ENCODE data around the gene LBHD2.
"Not testable (repeated sequence)": the region's sequence is repeated elsewhere in the genome, so short reads cannot be mapped to it uniquely, and the experiment has no call there.

LBHD2 gene

DNA sequence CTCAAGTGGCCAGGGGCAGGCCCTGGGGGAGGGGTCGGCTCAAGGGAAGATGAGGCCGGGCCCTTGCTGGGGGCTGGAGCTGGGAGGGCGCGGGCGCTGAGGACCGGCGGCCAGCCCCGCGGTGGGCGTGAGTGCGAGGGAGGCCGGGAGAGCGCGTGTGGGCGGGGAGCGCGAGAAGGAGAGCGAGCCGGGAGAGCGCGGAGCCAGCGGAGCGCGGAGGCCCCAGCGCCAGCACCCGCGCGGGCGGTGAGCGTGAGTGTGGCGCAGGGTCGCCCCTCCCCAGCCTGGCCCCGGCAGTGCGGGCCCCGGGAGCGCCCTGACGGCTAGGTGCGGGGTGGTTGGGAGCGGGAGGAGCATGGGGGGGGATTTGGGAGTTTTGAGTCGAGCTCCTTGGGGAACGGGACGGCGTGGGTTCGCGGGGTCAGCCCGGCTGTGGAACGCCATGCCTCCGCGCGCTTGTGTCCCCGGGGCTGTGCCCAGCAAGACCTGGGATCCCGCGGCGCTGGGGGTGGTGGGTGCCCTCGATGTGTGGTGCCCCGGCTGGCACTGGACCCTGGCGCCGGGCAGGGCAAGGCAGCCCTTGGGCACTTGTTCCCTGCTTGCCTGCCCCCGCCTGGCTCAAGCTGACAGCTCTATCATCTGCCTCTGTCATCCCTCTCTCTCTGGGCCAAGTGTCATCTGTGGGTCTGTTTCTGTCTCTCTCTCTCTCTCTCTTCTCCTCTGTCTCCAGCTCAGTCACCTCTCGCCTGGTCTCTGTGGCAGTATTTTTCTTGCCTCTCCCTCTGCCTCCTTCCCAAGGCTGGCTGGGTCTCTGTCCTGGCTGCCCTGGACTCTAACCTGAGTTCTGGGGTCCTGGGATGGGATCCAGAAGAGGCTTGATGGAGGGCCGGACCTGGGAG, at the start of gene LBHD2:
Gene LBHD2 (plus strand): TSS at position 190 of the 899 bp plus-strand sequence. CDS start 1,803 bp downstream, outside the sequence.
- H3K4me3 ChIP-seq (replicated peaks; ENCODE audit: low read depth, low read length), result no peak within 1 kb of the TSS
- TF ChIP-seq, protein P1, sequence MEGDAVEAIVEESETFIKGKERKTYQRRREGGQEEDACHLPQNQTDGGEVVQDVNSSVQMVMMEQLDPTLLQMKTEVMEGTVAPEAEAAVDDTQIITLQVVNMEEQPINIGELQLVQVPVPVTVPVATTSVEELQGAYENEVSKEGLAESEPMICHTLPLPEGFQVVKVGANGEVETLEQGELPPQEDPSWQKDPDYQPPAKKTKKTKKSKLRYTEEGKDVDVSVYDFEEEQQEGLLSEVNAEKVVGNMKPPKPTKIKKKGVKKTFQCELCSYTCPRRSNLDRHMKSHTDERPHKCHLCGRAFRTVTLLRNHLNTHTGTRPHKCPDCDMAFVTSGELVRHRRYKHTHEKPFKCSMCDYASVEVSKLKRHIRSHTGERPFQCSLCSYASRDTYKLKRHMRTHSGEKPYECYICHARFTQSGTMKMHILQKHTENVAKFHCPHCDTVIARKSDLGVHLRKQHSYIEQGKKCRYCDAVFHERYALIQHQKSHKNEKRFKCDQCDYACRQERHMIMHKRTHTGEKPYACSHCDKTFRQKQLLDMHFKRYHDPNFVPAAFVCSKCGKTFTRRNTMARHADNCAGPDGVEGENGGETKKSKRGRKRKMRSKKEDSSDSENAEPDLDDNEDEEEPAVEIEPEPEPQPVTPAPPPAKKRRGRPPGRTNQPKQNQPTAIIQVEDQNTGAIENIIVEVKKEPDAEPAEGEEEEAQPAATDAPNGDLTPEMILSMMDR (IDR thresholded peaks at IDR 0.05; ENCODE audit: low read depth, low read length, missing control alignments), result no peak
- DNase-seq (ENCODE audit: extremely low read depth, low read depth), result no peak

GRCh38 chr14:103041464-103041863, 42.5 kb upstream of the LBHD2 start:
- no peak overlapping the region for H3K4me3 ChIP-seq (replicated peaks; ENCODE audit: low read depth, low read length)
- no peak for DNase-seq (ENCODE audit: extremely low read depth, low read depth)

DNA sequence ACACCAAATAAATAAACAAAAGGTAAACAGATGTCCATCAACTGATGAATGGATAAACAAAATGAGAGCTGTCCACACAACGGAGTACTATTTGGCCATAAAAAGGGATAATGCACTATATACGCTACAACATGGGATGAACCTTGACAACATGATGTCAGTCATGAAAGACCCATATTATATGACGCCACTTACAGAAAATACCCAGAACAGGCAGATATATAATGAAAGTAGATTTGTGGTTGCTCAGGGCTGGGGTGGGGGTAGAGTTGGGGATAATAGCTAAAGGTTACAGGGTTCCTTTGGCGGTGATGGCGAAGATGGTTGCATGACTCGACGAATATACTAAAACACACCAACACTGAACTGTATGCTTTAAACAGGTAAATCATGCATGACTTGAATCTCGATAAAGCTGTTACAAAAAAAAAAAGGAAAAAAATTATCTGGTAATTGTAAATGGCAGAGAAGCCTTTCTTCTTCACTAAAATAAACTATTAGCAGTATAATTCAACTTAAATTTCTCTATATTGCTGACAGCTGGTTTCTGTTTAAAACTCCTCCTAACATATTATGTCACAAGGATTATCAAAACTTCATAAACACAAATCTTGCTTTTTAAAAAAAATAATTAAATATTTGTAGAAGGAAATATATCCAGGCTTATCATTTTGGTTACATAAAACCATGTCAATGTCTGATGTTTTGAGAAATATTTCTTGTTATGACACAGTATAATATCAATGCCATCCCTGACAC, 40.6 kb upstream of the LBHD2 start:
- no peak for DNase-seq (ENCODE audit: extremely low read depth, low read depth)
- TF ChIP-seq, protein P1 (IDR thresholded peaks at IDR 0.05; ENCODE audit: low read depth, low read length, missing control alignments), result no peak
- no peak overlapping the region for H3K4me3 ChIP-seq (replicated peaks; ENCODE audit: low read depth, low read length)

More at GRCh38 chr14:103041464-103041863, 42.5 kb upstream of the LBHD2 start:
- TF ChIP-seq, protein P1 (IDR thresholded peaks at IDR 0.05; ENCODE audit: low read depth, low read length, missing control alignments), result no peak

- TF ChIP-seq, protein P1 (IDR thresholded peaks at IDR 0.05; ENCODE audit: low read depth, low read length, missing control alignments), result no peak
- DNase-seq (ENCODE audit: extremely low read depth, low read depth), result no peak
- H3K4me3 ChIP-seq (replicated peaks; ENCODE audit: low read depth, low read length), result no peak overlapping the region
These were observed 38.6 kb upstream of the LBHD2 start for GRCh38 chr14:103045371-103045869.

GRCh38 chr14:103047453-103047852, 36.6 kb upstream of the LBHD2 start:
- not testable (repeated sequence) for DNase-seq (ENCODE audit: extremely low read depth, low read depth); H3K4me3 ChIP-seq (replicated peaks; ENCODE audit: low read depth, low read length)

DNA sequence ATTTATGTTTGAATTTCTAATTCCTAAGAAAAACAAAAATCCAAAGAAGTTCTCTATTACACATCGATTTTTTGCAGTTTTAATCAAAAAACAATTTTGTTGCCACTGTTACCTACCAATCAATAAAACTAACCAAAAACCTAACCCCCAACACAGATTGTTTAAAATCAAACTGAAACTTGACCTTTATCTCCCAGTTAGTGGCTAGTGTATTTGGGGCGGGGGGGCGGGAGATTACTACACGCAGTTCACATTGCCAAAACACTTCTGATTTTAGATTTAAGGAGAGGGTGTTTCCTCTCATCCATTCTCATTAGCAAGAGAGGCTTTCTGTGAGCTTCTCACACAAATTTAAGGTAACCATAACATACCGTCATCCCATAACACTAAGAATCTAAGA, 33.1 kb upstream of the LBHD2 start:
- no peak overlapping the region for H3K4me3 ChIP-seq (replicated peaks; ENCODE audit: low read depth, low read length)
- TF ChIP-seq, protein P1 (IDR thresholded peaks at IDR 0.05; ENCODE audit: low read depth, low read length, missing control alignments), result no peak
- no peak for DNase-seq (ENCODE audit: extremely low read depth, low read depth)

GRCh38 chr14:103052407-103052806, 31.6 kb upstream of the LBHD2 start:
- no peak overlapping the region for H3K4me3 ChIP-seq (replicated peaks; ENCODE audit: low read depth, low read length)
- no peak for DNase-seq (ENCODE audit: extremely low read depth, low read depth)
- TF ChIP-seq, protein P1 (IDR thresholded peaks at IDR 0.05; ENCODE audit: low read depth, low read length, missing control alignments), result no peak
